Muscle of back (tissue), 11 donors: ENCODE data around the gene VEGFC. TPM values are rescaled to one million over a fixed set of nuclear protein-coding genes. Genes with fewer than 3 reads are reported as not detected.
A peak's percentile ranks its signal among the peaks of the same experiment; 100 is the strongest.

ENCODE experiments used
- DNase-seq, 3 donors: peaks; one replicate each; pipeline versions ENCODE4 v3.0.0 to v3.0.0-alpha.2; 2013
- polyA plus RNA-seq, 10 donors: library from polyadenylated mRNA; unstranded; fragments of 120-200 nt; gene quantifications; one replicate each; pipeline ENCODE4 v1.2.1, GENCODE V29; 2013; ENCODE audit not compliant: insufficient read length in 10 of 10

The VEGFC gene
- polyA plus RNA-seq, 10 donors: 6.6 to 11.0 (median 7.9) TPM

GRCh38 chr4:176800891-176801534 is 8.3 kb upstream of the VEGFC start:
- DNase-seq: no peak

DNA sequence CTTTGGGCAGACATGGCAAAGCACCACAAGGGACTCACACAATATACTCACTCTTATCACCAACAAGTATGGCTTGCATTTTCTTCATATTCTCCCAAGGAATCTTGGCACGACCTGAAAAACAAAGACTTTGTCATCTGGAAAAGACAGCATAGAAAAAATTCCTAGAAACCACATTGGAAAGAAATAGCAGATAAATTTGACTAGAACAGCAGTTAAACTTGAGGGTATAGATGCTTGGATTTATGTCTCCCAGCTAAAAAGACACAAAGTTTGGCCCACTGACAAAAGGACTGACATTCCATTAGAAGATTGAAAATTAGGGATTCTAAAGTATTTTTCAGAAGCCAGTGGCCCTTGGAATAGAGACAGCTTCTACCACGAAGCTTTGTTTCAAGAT is 6.9 kb upstream of the VEGFC start:
- DNase-seq: peak in 1 of 3 donors; percentile 86

- no peak for DNase-seq
Measured at GRCh38 chr4:176798540-176798939, 5.8 kb upstream of the VEGFC start.

DNA sequence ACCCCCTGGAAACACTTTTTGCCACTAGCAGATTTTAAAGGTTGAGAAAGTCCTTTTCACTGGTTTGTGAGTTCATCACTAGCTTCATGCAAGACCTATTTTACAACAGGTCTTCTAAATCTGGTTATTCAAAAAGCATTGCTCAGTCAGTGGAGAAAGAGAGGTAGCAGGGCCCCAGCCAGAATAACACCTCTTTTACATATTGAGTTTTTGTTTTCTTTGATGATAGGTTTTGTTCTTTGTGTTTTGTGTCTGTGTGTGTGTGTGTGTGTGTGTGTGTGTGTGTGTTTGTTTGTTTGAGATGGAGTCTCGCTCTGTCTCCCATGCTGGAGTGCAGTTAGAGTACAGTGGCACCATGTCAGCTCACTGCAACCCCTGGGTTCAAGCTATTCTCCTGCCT is 2.7 kb upstream of the VEGFC start:
- DNase-seq: no peak

- no peak for DNase-seq
Measured at GRCh38 chr4:176794651-176795050, 1.9 kb upstream of the VEGFC start.

GRCh38 chr4:176794151-176794550 is 1.4 kb upstream of the VEGFC start:
- peak in 1 of 3 donors; percentile 89 for DNase-seq

DNA sequence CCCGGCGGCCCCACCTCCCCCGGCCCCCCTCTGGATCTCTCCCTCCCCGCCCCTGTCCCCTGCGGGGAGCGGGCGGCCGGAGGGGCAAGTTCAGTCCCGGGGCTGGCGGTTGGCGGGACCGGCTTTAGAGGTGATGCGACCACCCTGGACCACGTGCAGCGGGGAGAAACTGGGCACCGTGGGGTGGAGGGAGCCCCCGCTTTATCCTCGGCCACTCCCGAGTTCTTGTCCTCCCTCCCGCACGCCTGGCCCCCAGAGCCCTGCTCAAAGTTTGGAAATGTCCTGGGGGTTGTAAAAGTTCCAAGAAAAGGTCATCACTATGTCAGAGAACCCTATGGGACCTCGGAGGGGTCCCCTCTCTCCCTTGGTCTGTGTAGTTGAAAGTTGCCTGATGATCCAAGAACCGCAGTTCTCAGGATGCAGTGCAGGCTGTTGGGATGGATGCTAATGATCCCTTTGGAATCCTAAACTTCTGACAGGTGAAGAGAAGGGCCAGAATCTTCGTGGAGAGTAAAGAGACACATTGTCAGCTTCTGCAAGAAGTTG is 411 bp upstream of the VEGFC start:
- peak in 1 of 3 donors; percentile 15 for DNase-seq

- peak in 2 of 3 donors; percentile 31 to 69 for DNase-seq
Measured at GRCh38 chr4:176791591-176792325, 964 bp downstream of the VEGFC start.

- no peak for DNase-seq
Measured at GRCh38 chr4:176790398-176790797, 2.3 kb downstream of the VEGFC start.

- DNase-seq: peak; percentile 35 to 91 (median 68)
Measured at GRCh38 chr4:176789955-176790354, 2.8 kb downstream of the VEGFC start.

- DNase-seq: no peak
Measured at GRCh38 chr4:176788971-176789370, 3.8 kb downstream of the VEGFC start.

DNA sequence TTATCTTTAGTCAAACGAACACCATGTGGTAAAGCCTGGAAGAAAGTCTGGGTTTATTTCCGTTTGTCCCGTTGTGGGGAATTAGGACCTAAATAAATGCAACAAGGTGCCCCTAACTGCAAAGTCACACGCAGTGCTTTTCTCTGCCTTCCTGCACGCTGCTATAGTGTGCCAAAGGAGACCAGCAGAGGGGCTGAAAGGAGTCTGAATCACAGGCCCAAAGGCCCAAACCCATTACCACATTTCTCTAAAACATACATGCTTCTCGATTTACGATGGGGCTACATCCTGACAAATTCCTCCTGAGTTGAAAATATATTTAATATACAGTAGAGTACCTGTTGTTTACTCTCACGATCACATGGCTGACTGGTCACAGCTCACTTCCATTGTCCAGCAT is 4.5 kb downstream of the VEGFC start:
- no peak for DNase-seq

DNA sequence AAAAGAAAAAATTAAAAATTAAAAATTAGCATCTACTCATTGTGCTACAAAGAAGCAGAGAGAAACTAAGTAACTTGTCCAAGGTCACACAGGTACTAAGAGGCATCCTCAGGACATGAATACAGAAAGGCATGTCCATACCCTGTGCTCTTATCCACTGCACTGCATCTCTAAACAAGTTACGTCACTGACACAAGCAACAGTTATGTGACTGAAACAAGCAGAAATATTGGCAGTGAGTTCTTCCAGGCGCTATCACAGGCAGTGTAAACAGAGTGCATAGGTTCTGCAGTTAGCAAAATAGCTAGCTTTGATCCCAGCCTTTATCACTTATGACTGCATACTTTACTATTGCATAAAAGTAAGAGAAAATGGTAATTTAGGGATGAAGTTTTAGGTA is 7.9 kb downstream of the VEGFC start:
- no peak for DNase-seq

- peak in 2 of 3 donors; percentile 27 to 43 for DNase-seq
Measured at GRCh38 chr4:176782794-176783193, 9.9 kb downstream of the VEGFC start.

DNA sequence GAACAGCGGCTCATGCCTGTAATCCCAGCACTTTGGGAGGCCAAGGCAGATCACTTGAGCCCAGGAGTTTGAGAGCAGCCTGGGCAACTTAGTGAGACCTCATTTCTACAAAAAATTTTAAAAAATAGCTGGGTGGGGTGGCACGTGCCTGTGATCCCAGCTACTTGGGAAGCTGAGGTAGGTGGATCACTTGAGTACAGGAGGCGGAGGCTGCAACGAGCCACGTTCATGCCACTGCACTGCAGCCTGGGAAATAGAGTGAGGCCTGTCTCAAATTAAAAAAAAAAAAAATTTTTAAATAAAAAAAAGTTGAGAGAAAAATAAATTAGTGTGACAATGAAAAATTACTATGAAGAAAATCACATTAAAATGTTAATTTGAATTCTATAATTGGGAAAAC is 10.5 kb downstream of the VEGFC start:
- no peak for DNase-seq

- no peak for DNase-seq
Measured at GRCh38 chr4:176781739-176782100, 11.0 kb downstream of the VEGFC start.

GRCh38 chr4:176780995-176781738 is 11.6 kb downstream of the VEGFC start:
- no peak for DNase-seq

DNA sequence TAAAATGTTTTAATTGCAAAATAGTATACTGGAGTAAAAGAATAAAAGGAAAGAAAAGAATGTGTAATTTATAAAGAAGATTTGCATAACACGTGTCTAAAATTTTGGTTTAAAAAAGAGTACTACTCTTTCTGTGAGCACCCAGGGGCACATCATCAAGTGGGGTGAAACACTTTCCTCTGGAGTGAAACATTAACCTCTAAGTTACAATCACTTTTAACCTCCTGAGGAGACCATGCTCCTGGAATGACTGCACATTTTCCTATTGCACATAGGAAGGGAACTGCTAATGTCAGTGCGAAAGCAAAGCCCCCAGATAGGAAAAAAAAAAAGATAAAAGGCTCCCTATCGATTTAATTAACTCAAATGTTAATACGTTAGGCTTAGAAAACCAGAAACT is 13.3 kb downstream of the VEGFC start:
- no peak for DNase-seq

- DNase-seq: no peak
Measured at GRCh38 chr4:176778491-176778890, 14.2 kb downstream of the VEGFC start.

- DNase-seq: no peak
Measured at GRCh38 chr4:176778063-176778462, 14.7 kb downstream of the VEGFC start.

- no peak for DNase-seq
Measured at GRCh38 chr4:176775338-176775737, 17.4 kb downstream of the VEGFC start.

DNA sequence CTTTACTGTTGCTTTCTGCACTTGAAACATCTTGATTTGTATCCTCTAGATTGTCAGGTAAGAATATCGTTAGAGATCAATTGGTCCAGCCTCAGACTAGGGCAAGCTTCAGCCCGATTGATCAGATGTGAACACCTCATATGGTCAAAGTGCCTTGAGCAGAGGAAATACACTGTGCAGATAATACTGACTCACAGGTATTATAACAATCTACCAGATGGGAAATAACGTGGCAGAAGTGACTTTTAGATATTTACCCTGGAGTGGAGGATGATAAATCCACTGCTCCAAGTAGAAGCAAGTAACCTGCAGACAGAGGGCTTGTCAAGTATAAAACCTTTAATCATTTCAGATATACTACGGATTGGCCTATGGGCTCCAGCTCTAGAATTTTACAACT is 17.9 kb downstream of the VEGFC start:
- no peak for DNase-seq

DNA sequence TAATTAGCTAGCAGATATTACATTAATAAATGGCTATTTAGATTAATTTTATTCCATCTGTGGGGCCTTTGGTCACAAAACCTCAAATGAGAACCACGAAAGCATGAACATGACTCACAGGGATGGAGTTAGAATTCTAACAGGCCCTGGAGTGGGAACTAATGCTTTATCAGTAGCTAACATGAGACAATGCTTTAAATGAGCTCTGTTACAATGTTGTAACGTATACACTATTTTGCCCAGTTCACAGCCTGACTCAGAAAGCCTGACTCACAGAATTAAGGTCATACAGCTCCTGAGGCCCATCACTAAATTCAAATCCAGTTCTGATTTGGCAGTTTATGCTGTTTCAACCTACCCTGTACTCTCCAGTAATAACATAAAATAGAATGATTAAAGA is 23.2 kb downstream of the VEGFC start:
- DNase-seq: peak in 1 of 3 donors; percentile 84
